T-helper 17 cell (primary cell): ENCODE results near the gene TUBB. TPM values are rescaled to one million over a fixed set of nuclear protein-coding genes. Genes with fewer than 3 reads are reported as not detected.

Experiments used
- ATAC-seq: fragments of 150-1000 bp; cut with Tn5 transposase; 2 replicates; pipeline ENCODE4 v1.10.0; 2021; ENCODE audit warnings: mild to moderate bottlenecking, moderate library complexity
- DNase-seq, 3 donors: peaks; one replicate each; pipeline versions ENCODE4 v3.0.0 to v3.0.0-alpha.2; 2020 to 2021
- H3K9me3 ChIP-seq: one replicate; pipeline ENCODE4 v1.7.0; 2013; ENCODE audit warnings: low read length, mild to moderate bottlenecking; ENCODE audit not compliant: control insufficient read depth, poor library complexity, severe bottlenecking
- H3K27ac Mint-ChIP-seq: one replicate; pipeline ENCODE4 v1.8.0; 2022; ENCODE audit warnings: mild to moderate bottlenecking, moderate library complexity, mixed read lengths
- H3K27me3 Mint-ChIP-seq: one replicate; pipeline ENCODE4 v1.8.0; 2022; ENCODE audit warnings: mixed read lengths
- H3K36me3 Mint-ChIP-seq: one replicate; pipeline ENCODE4 v1.8.0; 2022; ENCODE audit warnings: low read depth, mixed read lengths
- H3K4me1 Mint-ChIP-seq: one replicate; pipeline ENCODE4 v1.8.0; 2022; ENCODE audit warnings: mild to moderate bottlenecking, mixed read lengths
- H3K4me3 Mint-ChIP-seq: one replicate; pipeline ENCODE4 v1.8.0; 2022; ENCODE audit warnings: mild to moderate bottlenecking, moderate library complexity, mixed read lengths
- total RNA-seq, 4 donors: library from RNA in 2 of 4; stranded (reverse) in 2 of 4; gene quantifications; one replicate each; pipeline ENCODE4 v1.2.3 and lab custom pipeline; 2022 to 2026

TUBB gene
- total RNA-seq, 2 donors from 2014 or later, result 104 to 108 TPM

GRCh38 chr6:30769088-30769852 is 49.1 kb downstream of the TUBB start:
- Mint-ChIP-seq H3K4me3 (peak overlapping the region; percentile 86), H3K27me3 (no peaks in the 10 kb centered on the region), H3K27ac (peak overlapping the region; percentile 75), H3K4me1 (peaks cover 51% of the 10 kb centered on the region), H3K36me3 (peaks cover 2% of the 10 kb centered on the region)
- ATAC-seq (peak; percentile 87), DNase-seq (peak in 2 of 3 donors; percentile 17 to 36)
- H3K9me3 ChIP-seq, result no peaks in the 10 kb centered on the region

- peak overlapping the region; percentile 16 for H3K27ac Mint-ChIP-seq
- H3K27me3 Mint-ChIP-seq, result no peaks in the 10 kb centered on the region
- no peak for ATAC-seq
- H3K9me3 ChIP-seq, result no peaks in the 10 kb centered on the region
- H3K4me3 Mint-ChIP-seq, result peak overlapping the region; percentile 86
- DNase-seq, result no peak
- H3K4me1 Mint-ChIP-seq, result peaks cover 50% of the 10 kb centered on the region
- H3K36me3 Mint-ChIP-seq, result peaks cover 2% of the 10 kb centered on the region
These were observed 49.8 kb downstream of the TUBB start for GRCh38 chr6:30769853-30770524.

- Mint-ChIP-seq H3K27me3 (no peaks in the 10 kb centered on the region), H3K36me3 (peaks cover 2% of the 10 kb centered on the region), H3K4me3 (no peak overlapping the region), H3K4me1 (peaks cover 50% of the 10 kb centered on the region), H3K27ac (no peak overlapping the region)
- ATAC-seq (no peak), DNase-seq (no peak)
- no peaks in the 10 kb centered on the region for H3K9me3 ChIP-seq
These were observed 50.4 kb downstream of the TUBB start for GRCh38 chr6:30770592-30770991.

GRCh38 chr6:30774701-30775100 is 54.5 kb downstream of the TUBB start:
- no peak overlapping the region for H3K27ac Mint-ChIP-seq
- H3K36me3 Mint-ChIP-seq, result peaks cover 2% of the 10 kb centered on the region
- H3K9me3 ChIP-seq, result no peaks in the 10 kb centered on the region
- DNase-seq (no peak), ATAC-seq (no peak)
- peaks cover 36% of the 10 kb centered on the region for H3K4me1 Mint-ChIP-seq
- no peaks in the 10 kb centered on the region for H3K27me3 Mint-ChIP-seq
- no peak overlapping the region for H3K4me3 Mint-ChIP-seq

Other genes with a start within 250 kb of the TUBB start
- 1,000 to 10,000 TPM; 1,324 to 1,494 TPM for gene HLA-E, start 230.8 kb upstream of the TUBB start, total RNA-seq
- 100 to 1,000 TPM; 178 to 211 TPM for gene GNL1, start 163.9 kb upstream of the TUBB start, total RNA-seq
- 10 to 100 TPM; 11.2 to 13.9 TPM for gene PRR3, start 163.1 kb upstream of the TUBB start, total RNA-seq
- gene ABCF1, start 148.9 kb upstream of the TUBB start, total RNA-seq, result 100 to 1,000 TPM in 1 of 2 donors, 10 to 100 TPM in 1; 97.4 to 106 TPM
- 100 to 1,000 TPM; 114 to 123 TPM for gene PPP1R10, start 103.1 kb upstream of the TUBB start, total RNA-seq
- gene MRPS18B, start 102.5 kb upstream of the TUBB start, total RNA-seq, result 10 to 100 TPM; 16.3 to 23.2 TPM
- gene ATAT1, start 93.5 kb upstream of the TUBB start, total RNA-seq, result 1 to 10 TPM; 5.6 to 6.6 TPM
- 10 to 100 TPM; 32.6 to 37.0 TPM for gene C6orf136, start 73.2 kb upstream of the TUBB start, total RNA-seq
- gene DHX16, start 47.3 kb upstream of the TUBB start, total RNA-seq, result 10 to 100 TPM; 23.5 to 25.6 TPM
- 100 to 1,000 TPM in 1 of 2 donors, 10 to 100 TPM in 1; 99.5 to 117 TPM for gene PPP1R18, start 33.7 kb upstream of the TUBB start, total RNA-seq
- gene NRM, start 29.4 kb upstream of the TUBB start, total RNA-seq, result 1 to 10 TPM; 4.7 to 5.6 TPM
- gene MDC1, start 3.1 kb upstream of the TUBB start, total RNA-seq, result 10 to 100 TPM; 37.4 to 46.5 TPM
- gene FLOT1, start 22.3 kb downstream of the TUBB start, total RNA-seq, result 10 to 100 TPM; 25.6 to 39.0 TPM
- gene IER3, start 24.2 kb downstream of the TUBB start, total RNA-seq, result 10 to 100 TPM in 1 of 2 donors, 1 to 10 TPM in 1; 9.6 to 11.3 TPM
- gene DDR1, start 164.2 kb downstream of the TUBB start, total RNA-seq, result 1 to 10 TPM; 1.8 to 5.6 TPM
- 10 to 100 TPM; 11.6 to 19.7 TPM for gene GTF2H4, start 187.9 kb downstream of the TUBB start, total RNA-seq
- 10 to 100 TPM; 24.4 to 30.5 TPM for gene VARS2, start 193.9 kb downstream of the TUBB start, total RNA-seq
- gene SFTA2, start 211.8 kb downstream of the TUBB start, total RNA-seq, result not detected
- not detected for gene MUCL3, start 220.6 kb downstream of the TUBB start, total RNA-seq